Measurements from ENCODE around the gene ATP13A5.

Gene ATP13A5

GRCh38 chr3:193225302-193226125 lies 153.0 kb downstream of the ATP13A5 start:
- ChIA-PET CTCF (interaction anchor here (0.8 kb wide), 1 partner anchor 9 kb away, joined by 3 read pairs; no protein-coding TSS in a partner anchor), POLR2A (no interaction called here)
- Histone ChIP-seq H3K27ac (ENCODE audit: extremely low read depth, low read depth, low read length) (no peak overlapping the region), H3K9me3 (ENCODE audit: control insufficient read depth, insufficient read depth, low read depth, low read length) (no peaks in the 10 kb centered on the region), H3K4me3 (ENCODE audit: low read depth, low read length) (no peak overlapping the region), H3K36me3 (ENCODE audit: control insufficient read depth in 2 of 2, insufficient read depth in 1 of 2, low read length in 2 of 2) (no peaks in the 10 kb centered on the region), H3K4me1 (ENCODE audit: control insufficient read depth, insufficient read depth, low read length) (no peaks in the 10 kb centered on the region)
- no peak for TF ChIP-seq MYNN (tag by site-specific recombination; IDR thresholded peaks at IDR 0.05; ENCODE audit: borderline replicate concordance)
- TF ChIP-seq ZNF555 (tag by site-specific recombination; conservative IDR thresholded peaks at IDR 0.05) = no peak
- TF ChIP-seq ZNF544 (tag by site-specific recombination; IDR thresholded peaks at IDR 0.05) = no peak

Data from HEK293 (cell line).